HG03196 (cell line): ENCODE data around the gene SIT1.
"Not testable (repeated sequence)": the region's sequence is repeated elsewhere in the genome, so short reads cannot be mapped to it uniquely, and the experiment has no call there.

Experiments
- ATAC-seq: cut with Tn5 transposase; IDR thresholded peaks from one replicate; pipeline ENCODE4 v1.9.1; 2021; ENCODE audit not compliant: unreplicated experiment

Gene SIT1

GRCh38 chr9:35638751-35639150 lies 12.0 kb downstream of the SIT1 start:
- not testable (repeated sequence) for ATAC-seq

- not testable (repeated sequence) for ATAC-seq
Observed at GRCh38 chr9:35637427-35637955, 13.2 kb downstream of the SIT1 start.

GRCh38 chr9:35636877-35637246 lies 13.9 kb downstream of the SIT1 start:
- ATAC-seq: not testable (repeated sequence)

- no peak for ATAC-seq
Observed at GRCh38 chr9:35636135-35636876, 14.4 kb downstream of the SIT1 start.

GRCh38 chr9:35635730-35636129 lies 15.0 kb downstream of the SIT1 start:
- ATAC-seq: no peak

GRCh38 chr9:35629597-35629996 lies 21.1 kb downstream of the SIT1 start:
- no peak for ATAC-seq

GRCh38 chr9:35628389-35628991 lies 22.2 kb downstream of the SIT1 start:
- ATAC-seq: no peak

- ATAC-seq: no peak
Observed at GRCh38 chr9:35627575-35627974, 23.2 kb downstream of the SIT1 start.

GRCh38 chr9:35619800-35620158 lies 31.0 kb downstream of the SIT1 start:
- peak; percentile 35 for ATAC-seq

- ATAC-seq: peak; percentile 50
Observed at GRCh38 chr9:35618854-35619799, 31.6 kb downstream of the SIT1 start.

GRCh38 chr9:35618325-35618727 lies 32.4 kb downstream of the SIT1 start, which contains the start of gene CD72:
TSS of gene CD72 (minus strand) at chr9:35618413. CDS start at chr9:35618303, 110 bp downstream.
- ATAC-seq: no peak

GRCh38 chr9:35617548-35617947 lies 33.2 kb downstream of the SIT1 start:
- no peak for ATAC-seq

- peak; percentile 29 for ATAC-seq
Observed at GRCh38 chr9:35616681-35617459, 33.9 kb downstream of the SIT1 start.

GRCh38 chr9:35615981-35616680 lies 34.6 kb downstream of the SIT1 start:
- ATAC-seq: no peak

GRCh38 chr9:35612843-35613242 lies 37.9 kb downstream of the SIT1 start:
- ATAC-seq: no peak

GRCh38 chr9:35612066-35612465 lies 38.7 kb downstream of the SIT1 start:
- not testable (repeated sequence) for ATAC-seq

GRCh38 chr9:35611230-35611797 lies 39.4 kb downstream of the SIT1 start:
- no peak for ATAC-seq

GRCh38 chr9:35609820-35610163 lies 40.9 kb downstream of the SIT1 start:
- no peak for ATAC-seq

GRCh38 chr9:35609001-35609819 lies 41.5 kb downstream of the SIT1 start:
- ATAC-seq: no peak
